ENCODE results near the gene PPM1H.
A peak's percentile ranks its signal among the peaks of the same experiment; 100 is the strongest.
"Not testable (repeated sequence)": the region's sequence is repeated elsewhere in the genome, so short reads cannot be mapped to it uniquely, and the experiment has no call there.

The PPM1H gene

GRCh38 chr12:62885242-62885641 lies 49.7 kb downstream of the PPM1H start:
- Histone ChIP-seq H3K27ac (ENCODE audit: low read depth, low read length, poor library complexity, severe bottlenecking) (no peak overlapping the region), H3K4me1 (ENCODE audit: insufficient read depth, low read length, severe bottlenecking) (peaks cover 22% of the 10 kb centered on the region), H3K79me2 (ENCODE audit: insufficient read depth, low read length) (no peaks in the 10 kb centered on the region), H3K36me3 (ENCODE audit: insufficient read depth, low read length) (no peaks in the 10 kb centered on the region), H3K4me3 (ENCODE audit: low read depth, low read length, poor library complexity, severe bottlenecking) (no peak overlapping the region), H3K9ac (ENCODE audit: low read length) (no peak overlapping the region), H3K9me2 (ENCODE audit: low read depth, low read length) (no peaks in the 10 kb centered on the region), H2AFZ (ENCODE audit: low read length) (no peak overlapping the region), H3F3A (ENCODE audit: insufficient read depth, low read length) (no peaks in the 10 kb centered on the region), H4K20me1 (ENCODE audit: insufficient read depth, low read length) (no peaks in the 10 kb centered on the region), H3K4me2 (ENCODE audit: low read length) (no peak overlapping the region), H3K27me3 (ENCODE audit: insufficient read depth, low read length) (no peaks in the 10 kb centered on the region; the same call in 1 of the 2 replicates), H3K9me3 (ENCODE audit: low read length) (no peaks in the 10 kb centered on the region)
- TF ChIP-seq CTCF (IDR thresholded peaks at IDR 0.05; ENCODE audit: low read length), result no peak
- no peak for TF ChIP-seq EZH2 (IDR thresholded peaks at IDR 0.05; ENCODE audit: borderline replicate concordance, low read length)

GRCh38 chr12:62884832-62885231 lies 50.1 kb downstream of the PPM1H start:
- H3F3A ChIP-seq (ENCODE audit: insufficient read depth, low read length); H3K9me2 ChIP-seq (ENCODE audit: low read depth, low read length); H4K20me1 ChIP-seq (ENCODE audit: insufficient read depth, low read length); H3K36me3 ChIP-seq (ENCODE audit: insufficient read depth, low read length); H3K4me2 ChIP-seq (ENCODE audit: low read length); H3K79me2 ChIP-seq (ENCODE audit: insufficient read depth, low read length); H3K4me3 ChIP-seq (ENCODE audit: low read depth, low read length, poor library complexity, severe bottlenecking); H2AFZ ChIP-seq (ENCODE audit: low read length); H3K9me3 ChIP-seq (ENCODE audit: low read length); H3K27me3 ChIP-seq (ENCODE audit: insufficient read depth, low read length); H3K9ac ChIP-seq (ENCODE audit: low read length); H3K27ac ChIP-seq (ENCODE audit: low read depth, low read length, poor library complexity, severe bottlenecking): not testable (repeated sequence)
- H3K4me1 ChIP-seq (ENCODE audit: insufficient read depth, low read length, severe bottlenecking), result peaks cover 22% of the 10 kb centered on the region

GRCh38 chr12:62882696-62883095 lies 52.3 kb downstream of the PPM1H start:
- H3K4me1 ChIP-seq (ENCODE audit: insufficient read depth, low read length, severe bottlenecking), result peaks cover 22% of the 10 kb centered on the region
- no peaks in the 10 kb centered on the region for H3K36me3 ChIP-seq (ENCODE audit: insufficient read depth, low read length)
- no peak overlapping the region for H3K4me3 ChIP-seq (ENCODE audit: low read depth, low read length, poor library complexity, severe bottlenecking)
- no peaks in the 10 kb centered on the region for H3K9me2 ChIP-seq (ENCODE audit: low read depth, low read length)
- H3K4me2 ChIP-seq (ENCODE audit: low read length), result no peak overlapping the region
- no peaks in the 10 kb centered on the region for H4K20me1 ChIP-seq (ENCODE audit: insufficient read depth, low read length)
- H3K27me3 ChIP-seq (ENCODE audit: insufficient read depth, low read length), result no peaks in the 10 kb centered on the region; the same call in 1 of the 2 replicates
- H3K27ac ChIP-seq (ENCODE audit: low read depth, low read length, poor library complexity, severe bottlenecking), result peak overlapping the region; percentile 28
- no peaks in the 10 kb centered on the region for H3K9me3 ChIP-seq (ENCODE audit: low read length)
- TF ChIP-seq CTCF (IDR thresholded peaks at IDR 0.05; ENCODE audit: low read length) (no peak), EZH2 (IDR thresholded peaks at IDR 0.05; ENCODE audit: borderline replicate concordance, low read length) (no peak)
- no peak overlapping the region for H3K9ac ChIP-seq (ENCODE audit: low read length)
- no peaks in the 10 kb centered on the region for H3K79me2 ChIP-seq (ENCODE audit: insufficient read depth, low read length)
- H3F3A ChIP-seq (ENCODE audit: insufficient read depth, low read length), result no peaks in the 10 kb centered on the region
- H2AFZ ChIP-seq (ENCODE audit: low read length), result no peak overlapping the region

- Histone ChIP-seq H3K36me3 (ENCODE audit: insufficient read depth, low read length) (no peaks in the 10 kb centered on the region), H3K4me1 (ENCODE audit: insufficient read depth, low read length, severe bottlenecking) (peaks cover 22% of the 10 kb centered on the region), H3K9me2 (ENCODE audit: low read depth, low read length) (no peaks in the 10 kb centered on the region), H3K4me3 (ENCODE audit: low read depth, low read length, poor library complexity, severe bottlenecking) (no peak overlapping the region), H3K27me3 (ENCODE audit: insufficient read depth, low read length) (no peaks in the 10 kb centered on the region), H3K4me2 (ENCODE audit: low read length) (no peak overlapping the region), H2AFZ (ENCODE audit: low read length) (no peak overlapping the region), H3K79me2 (ENCODE audit: insufficient read depth, low read length) (no peaks in the 10 kb centered on the region), H3K9me3 (ENCODE audit: low read length) (no peaks in the 10 kb centered on the region), H3K9ac (ENCODE audit: low read length) (no peak overlapping the region), H3F3A (ENCODE audit: insufficient read depth, low read length) (no peaks in the 10 kb centered on the region), H4K20me1 (ENCODE audit: insufficient read depth, low read length) (no peaks in the 10 kb centered on the region), H3K27ac (ENCODE audit: low read depth, low read length, poor library complexity, severe bottlenecking) (no peak overlapping the region)
- TF ChIP-seq EZH2 (IDR thresholded peaks at IDR 0.05; ENCODE audit: borderline replicate concordance, low read length), result no peak
- TF ChIP-seq CTCF (IDR thresholded peaks at IDR 0.05; ENCODE audit: low read length), result no peak
These were observed 52.8 kb downstream of the PPM1H start for GRCh38 chr12:62882140-62882539.

Measured in OCI-LY1 (cell line).